WTC11 (cell line): Measurements from ENCODE around the gene ZNF771. TPM values are rescaled to one million over a fixed set of nuclear protein-coding genes. Genes with fewer than 3 reads are reported as not detected.

ENCODE experiments used
- ATAC-seq: fragments of 200-7000 bp; cut with Tn5 transposase; 2 replicates; pipeline ENCODE4 v1.10.0; 2021; ENCODE audit warnings: mild to moderate bottlenecking, moderate library complexity
- CTCF ChIA-PET: fragments of 300-600 bp; sonication (Branson Sonifier 250); formaldehyde crosslinking; loops from one replicate; lab custom pipeline; 2021; ENCODE audit warnings: antibody characterized with exemption; lab: Charles Lee
- POLR2A ChIA-PET: fragments of 350-600 bp; sonication (Branson Sonifier 250); formaldehyde crosslinking; loops from one replicate; lab custom pipeline; 2021; ENCODE audit warnings: antibody characterized with exemption; lab: Charles Lee
- DNase-seq: peaks from one replicate; pipeline ENCODE4 v3.0.0; 2021; ENCODE audit warnings: low spot score
- H3K27ac Mint-ChIP-seq: 2 replicates; pipeline ENCODE4 v1.8.0; 2021; ENCODE audit warnings: mixed read lengths
- H3K27me3 Mint-ChIP-seq: 2 replicates; pipeline ENCODE4 v1.8.0; 2021; ENCODE audit warnings: low read depth, mild to moderate bottlenecking, moderate library complexity, mixed read lengths
- H3K36me3 Mint-ChIP-seq: 2 replicates; pipeline ENCODE4 v1.8.0; 2021; ENCODE audit warnings: mixed read lengths
- H3K4me1 Mint-ChIP-seq: 2 replicates; pipeline ENCODE4 v1.8.0; 2022; ENCODE audit warnings: mixed read lengths
- H3K4me3 Mint-ChIP-seq: 2 replicates; pipeline ENCODE4 v1.8.0; 2021; ENCODE audit warnings: mild to moderate bottlenecking, moderate library complexity, mixed read lengths
- H3K9me3 Mint-ChIP-seq: 2 replicates; pipeline ENCODE4 v1.8.0; 2021; ENCODE audit warnings: mixed read lengths
- ATF1 ChIP-seq: sonication (generic); formaldehyde crosslinking; IDR thresholded peaks from 2 replicates; pipeline ENCODE4 v1.8.1; 2023; ENCODE audit warnings: mild to moderate bottlenecking, moderate library complexity, missing genetic modification reagents
- CREB1 ChIP-seq: sonication (generic); formaldehyde crosslinking; IDR thresholded peaks from 2 replicates; pipeline ENCODE4 v1.8.0; 2023; ENCODE audit warnings: mild to moderate bottlenecking, missing genetic modification reagents
- ELF4 ChIP-seq: sonication (generic); formaldehyde crosslinking; IDR thresholded peaks from 2 replicates; pipeline ENCODE4 v1.8.1; 2022; ENCODE audit warnings: low read depth, mild to moderate bottlenecking, moderate library complexity, missing genetic modification reagents
- FOXP4 ChIP-seq: sonication (generic); formaldehyde crosslinking; IDR thresholded peaks from 2 replicates; pipeline ENCODE4 v1.8.0; 2022; ENCODE audit warnings: mild to moderate bottlenecking, missing genetic modification reagents
- GABPB1 ChIP-seq: sonication (generic); formaldehyde crosslinking; IDR thresholded peaks from 2 replicates; pipeline ENCODE4 v1.8.1; 2023; ENCODE audit warnings: mild to moderate bottlenecking, missing genetic modification reagents
- IRF2 ChIP-seq: sonication (generic); formaldehyde crosslinking; IDR thresholded peaks from 2 replicates; pipeline ENCODE4 v1.8.0; 2022; ENCODE audit warnings: low read depth, missing genetic modification reagents, borderline replicate concordance
- NR1H2 ChIP-seq: sonication (generic); formaldehyde crosslinking; IDR thresholded peaks from 2 replicates; pipeline ENCODE4 v1.9.0; 2021; ENCODE audit warnings: mild to moderate bottlenecking, moderate library complexity, missing genetic modification reagents
- PRDM15 ChIP-seq: sonication (generic); formaldehyde crosslinking; IDR thresholded peaks from 2 replicates; pipeline ENCODE4 v1.8.0; 2022; ENCODE audit warnings: missing genetic modification reagents
- RELA ChIP-seq: sonication (generic); formaldehyde crosslinking; IDR thresholded peaks from 2 replicates; pipeline ENCODE4 v1.8.1; 2022; ENCODE audit warnings: missing genetic modification reagents, mild to moderate bottlenecking, borderline replicate concordance
- SP1 ChIP-seq: sonication (generic); formaldehyde crosslinking; conservative IDR thresholded peaks from 2 replicates; pipeline ENCODE4 v1.8.1; 2022; ENCODE audit warnings: missing genetic modification reagents
- ZMAT4 ChIP-seq: fragments of 250-450 bp; sonication (Bioruptor Pico); IDR thresholded peaks from 2 replicates; pipeline ENCODE4 v1.9.0; 2021; ENCODE audit warnings: mild to moderate bottlenecking
- ZNF121 ChIP-seq: sonication (generic); formaldehyde crosslinking; IDR thresholded peaks from 2 replicates; pipeline ENCODE4 v1.8.0; 2023; ENCODE audit warnings: missing genetic modification reagents
- total RNA-seq: library from RNA; stranded (reverse); gene quantifications from 3 replicates; pipeline ENCODE4 v1.2.3, GENCODE V29; 2021
- TF ChIP-seq, protein P1 (sequence below): sonication (generic); formaldehyde crosslinking; IDR thresholded peaks from 2 replicates; pipeline ENCODE4 v1.8.1; 2023; ENCODE audit warnings: mild to moderate bottlenecking, missing genetic modification reagents
- TF ChIP-seq, protein P2 (sequence below): sonication (generic); formaldehyde crosslinking; IDR thresholded peaks from 2 replicates; pipeline ENCODE4 v1.8.0; 2022; ENCODE audit warnings: mild to moderate bottlenecking, missing genetic modification reagents
- TF ChIP-seq, protein P3 (sequence below): sonication (generic); formaldehyde crosslinking; IDR thresholded peaks from 2 replicates; pipeline ENCODE4 v1.8.1; 2023; ENCODE audit warnings: mild to moderate bottlenecking, moderate library complexity, missing genetic modification reagents
- TF ChIP-seq, protein P4 (sequence below): sonication (generic); formaldehyde crosslinking; IDR thresholded peaks from 2 replicates; pipeline ENCODE4 v1.8.1; 2023; ENCODE audit warnings: mild to moderate bottlenecking, missing genetic modification reagents, moderate library complexity

Gene ZNF771
- total RNA-seq, 1 experiment from 2014 or later: 10.0 TPM

- H3K36me3 Mint-ChIP-seq: 0 out of 2 replicates have a peak, but pooled peaks cover 2% of the 10 kb centered on the region
- ATAC-seq (no peak), DNase-seq (no peak)
- H3K4me1 Mint-ChIP-seq: peaks cover 14% of the 10 kb centered on the region
- H3K9me3 Mint-ChIP-seq: no peaks in the 10 kb centered on the region
- H3K4me3 Mint-ChIP-seq: peak overlapping the region; percentile 96
- peak overlapping the region; percentile 46 for H3K27ac Mint-ChIP-seq
- peaks cover 8% of the 10 kb centered on the region for H3K27me3 Mint-ChIP-seq
- ChIA-PET CTCF (no interaction called here), POLR2A (no interaction called here)
- TF ChIP-seq GABPB1 (CRISPR knock-in tag) (no peak), SP1 (no peak)
Observed at GRCh38 chr16:30380072-30380802, 27.2 kb upstream of the ZNF771 start.

DNA sequence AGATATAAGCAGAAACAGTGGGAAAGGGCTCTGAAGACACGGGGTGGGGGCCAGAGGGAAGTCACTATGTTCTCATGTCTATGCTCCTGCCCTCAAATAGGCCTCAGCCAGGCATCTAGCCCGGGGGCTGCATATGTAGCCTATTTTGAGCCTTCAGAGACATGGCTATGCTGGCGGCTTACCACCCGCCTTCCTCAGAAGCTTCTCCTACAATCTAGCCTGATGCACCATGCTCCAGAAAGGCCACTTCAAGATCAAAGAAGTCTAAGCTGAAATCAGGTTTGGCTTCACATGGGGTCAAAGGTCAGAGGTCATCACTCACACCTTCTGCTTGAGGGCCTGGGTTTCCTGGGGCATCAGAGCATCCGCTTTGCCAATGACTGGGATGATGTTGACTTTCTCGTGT is 26.6 kb upstream of the ZNF771 start:
- ChIA-PET CTCF (no interaction called here), POLR2A (no interaction called here)
- Mint-ChIP-seq H3K4me1 (peaks cover 9% of the 10 kb centered on the region), H3K27ac (no peak overlapping the region), H3K4me3 (no peak overlapping the region), H3K27me3 (peaks cover 13% of the 10 kb centered on the region), H3K9me3 (no peaks in the 10 kb centered on the region), H3K36me3 (0 out of 2 replicates have a peak, but pooled peaks cover 2% of the 10 kb centered on the region)
- ATAC-seq (no peak), DNase-seq (no peak)
- TF ChIP-seq, protein P1, sequence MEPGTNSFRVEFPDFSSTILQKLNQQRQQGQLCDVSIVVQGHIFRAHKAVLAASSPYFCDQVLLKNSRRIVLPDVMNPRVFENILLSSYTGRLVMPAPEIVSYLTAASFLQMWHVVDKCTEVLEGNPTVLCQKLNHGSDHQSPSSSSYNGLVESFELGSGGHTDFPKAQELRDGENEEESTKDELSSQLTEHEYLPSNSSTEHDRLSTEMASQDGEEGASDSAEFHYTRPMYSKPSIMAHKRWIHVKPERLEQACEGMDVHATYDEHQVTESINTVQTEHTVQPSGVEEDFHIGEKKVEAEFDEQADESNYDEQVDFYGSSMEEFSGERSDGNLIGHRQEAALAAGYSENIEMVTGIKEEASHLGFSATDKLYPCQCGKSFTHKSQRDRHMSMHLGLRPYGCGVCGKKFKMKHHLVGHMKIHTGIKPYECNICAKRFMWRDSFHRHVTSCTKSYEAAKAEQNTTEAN (CRISPR knock-in tag): no peak
- TF ChIP-seq CREB1 (CRISPR knock-in tag) (no peak), PRDM15 (no peak), ATF1 (CRISPR knock-in tag) (no peak)
- TF ChIP-seq, protein P2, sequence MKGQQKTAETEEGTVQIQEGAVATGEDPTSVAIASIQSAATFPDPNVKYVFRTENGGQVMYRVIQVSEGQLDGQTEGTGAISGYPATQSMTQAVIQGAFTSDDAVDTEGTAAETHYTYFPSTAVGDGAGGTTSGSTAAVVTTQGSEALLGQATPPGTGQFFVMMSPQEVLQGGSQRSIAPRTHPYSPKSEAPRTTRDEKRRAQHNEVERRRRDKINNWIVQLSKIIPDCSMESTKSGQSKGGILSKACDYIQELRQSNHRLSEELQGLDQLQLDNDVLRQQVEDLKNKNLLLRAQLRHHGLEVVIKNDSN (CRISPR knock-in tag): no peak
- TF ChIP-seq, protein P3, sequence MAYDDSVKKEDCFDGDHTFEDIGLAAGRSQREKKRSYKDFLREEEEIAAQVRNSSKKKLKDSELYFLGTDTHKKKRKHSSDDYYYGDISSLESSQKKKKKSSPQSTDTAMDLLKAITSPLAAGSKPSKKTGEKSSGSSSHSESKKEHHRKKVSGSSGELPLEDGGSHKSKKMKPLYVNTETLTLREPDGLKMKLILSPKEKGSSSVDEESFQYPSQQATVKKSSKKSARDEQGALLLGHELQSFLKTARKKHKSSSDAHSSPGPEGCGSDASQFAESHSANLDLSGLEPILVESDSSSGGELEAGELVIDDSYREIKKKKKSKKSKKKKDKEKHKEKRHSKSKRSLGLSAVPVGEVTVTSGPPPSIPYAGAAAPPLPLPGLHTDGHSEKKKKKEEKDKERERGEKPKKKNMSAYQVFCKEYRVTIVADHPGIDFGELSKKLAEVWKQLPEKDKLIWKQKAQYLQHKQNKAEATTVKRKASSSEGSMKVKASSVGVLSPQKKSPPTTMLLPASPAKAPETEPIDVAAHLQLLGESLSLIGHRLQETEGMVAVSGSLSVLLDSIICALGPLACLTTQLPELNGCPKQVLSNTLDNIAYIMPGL (CRISPR knock-in tag): no peak

DNA sequence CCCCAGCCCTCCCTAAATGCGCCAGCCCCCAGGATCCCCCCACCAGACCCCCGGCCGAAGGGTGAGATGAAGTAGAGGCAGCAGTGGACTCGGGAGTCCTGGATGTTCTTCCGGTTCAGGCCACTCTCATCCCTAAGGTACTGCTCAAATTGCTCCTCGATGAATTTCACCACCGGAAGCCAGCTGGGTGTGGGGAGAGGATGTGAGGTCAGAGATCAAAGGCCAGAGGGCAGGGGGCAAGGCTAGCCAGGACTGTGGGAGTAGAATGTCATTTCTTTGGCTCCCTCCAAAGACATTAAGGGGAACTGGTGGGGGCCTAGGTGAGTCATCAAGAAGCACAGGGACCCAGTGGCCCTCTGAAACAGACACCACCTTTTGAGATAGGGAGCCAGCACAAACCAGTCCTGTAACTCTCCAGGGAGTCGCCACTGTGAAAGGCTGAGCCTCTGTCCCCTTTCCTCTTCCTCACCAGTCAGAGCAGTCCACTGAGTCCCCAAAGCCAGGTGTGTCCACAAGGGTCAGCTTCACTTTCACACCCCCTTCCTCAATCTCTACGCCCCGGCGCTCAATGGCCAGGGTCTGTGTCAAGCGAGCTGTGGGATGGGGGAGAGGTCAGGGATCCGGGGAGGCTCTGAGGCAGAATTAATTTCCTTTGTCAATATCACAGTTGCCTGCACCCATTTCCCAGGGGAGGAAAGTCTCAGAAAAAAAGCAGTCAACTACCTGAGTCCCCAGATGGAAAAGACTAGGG is 25.9 kb upstream of the ZNF771 start:
- no peaks in the 10 kb centered on the region for H3K9me3 Mint-ChIP-seq
- ChIA-PET CTCF (interaction anchor here (0.6 kb wide), 1 partner anchor 1404 kb away, joined by 4 read pairs; no protein-coding TSS in a partner anchor), POLR2A (no interaction called here)
- ATAC-seq (no peak), DNase-seq (no peak)
- no peak overlapping the region; the same call in 1 of the 2 replicates for H3K27ac Mint-ChIP-seq
- no peak overlapping the region for H3K4me3 Mint-ChIP-seq
- TF ChIP-seq ZMAT4 (CRISPR knock-in tag) (no peak), ZNF121 (CRISPR knock-in tag) (no peak), FOXP4 (CRISPR knock-in tag) (no peak), RELA (no peak), ELF4 (CRISPR knock-in tag) (no peak), IRF2 (no peak), NR1H2 (CRISPR knock-in tag) (no peak)
- TF ChIP-seq, protein P4, sequence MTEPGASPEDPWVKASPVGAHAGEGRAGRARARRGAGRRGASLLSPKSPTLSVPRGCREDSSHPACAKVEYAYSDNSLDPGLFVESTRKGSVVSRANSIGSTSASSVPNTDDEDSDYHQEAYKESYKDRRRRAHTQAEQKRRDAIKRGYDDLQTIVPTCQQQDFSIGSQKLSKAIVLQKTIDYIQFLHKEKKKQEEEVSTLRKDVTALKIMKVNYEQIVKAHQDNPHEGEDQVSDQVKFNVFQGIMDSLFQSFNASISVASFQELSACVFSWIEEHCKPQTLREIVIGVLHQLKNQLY (CRISPR knock-in tag): no peak
- 0 out of 2 replicates have a peak, but pooled peaks cover 2% of the 10 kb centered on the region for H3K36me3 Mint-ChIP-seq
- peaks cover 13% of the 10 kb centered on the region for H3K27me3 Mint-ChIP-seq
- H3K4me1 Mint-ChIP-seq: peaks cover 8% of the 10 kb centered on the region
